ENCODE data around the gene C11orf97. TPM values are rescaled to one million over a fixed set of nuclear protein-coding genes. Genes with fewer than 3 reads are reported as not detected.

C11orf97 gene
- total RNA-seq, 1 experiment from 2014 or later, result not detected

- ChIA-PET POLR2A (no interaction called here), CTCF (interaction anchor here (1.3 to 2.1 kb wide), 2 partner anchors 9 to 36 kb away, joined by 3 to 9 read pairs; no protein-coding TSS in a partner anchor)
- DNase-seq (ENCODE audit: unreplicated experiment), result no peak
- TF ChIP-seq CTCF (IDR thresholded peaks at IDR 0.05; ENCODE audit: unreplicated experiment), result no peak
- intact Hi-C loops (cut with micrococcal nuclease), result no loop called here
- no TSS peak for BruUV-seq (replicated peaks)
- peaks cover 11% of the 10 kb centered on the region for H3K4me1 Mint-ChIP-seq (ENCODE audit: insufficient read depth, unreplicated experiment)
- no peak overlapping the region for H3K27ac Mint-ChIP-seq (ENCODE audit: low read depth, unreplicated experiment)
- H3K4me3 Mint-ChIP-seq (ENCODE audit: unreplicated experiment), result no peak overlapping the region
- no peaks in the 10 kb centered on the region for H3K36me3 Mint-ChIP-seq (ENCODE audit: insufficient read depth, unreplicated experiment)
- no peaks in the 10 kb centered on the region for H3K27me3 Mint-ChIP-seq (ENCODE audit: insufficient read depth, unreplicated experiment)
- H3K9me3 Mint-ChIP-seq (ENCODE audit: unreplicated experiment), result no peaks in the 10 kb centered on the region
Observed at GRCh38 chr11:94528551-94528950, 16.3 kb downstream of the C11orf97 start.

- DNase-seq (ENCODE audit: unreplicated experiment), result no peak
- no TSS peak for BruUV-seq (replicated peaks)
- Mint-ChIP-seq H3K27me3 (ENCODE audit: insufficient read depth, unreplicated experiment) (no peaks in the 10 kb centered on the region), H3K9me3 (ENCODE audit: unreplicated experiment) (no peaks in the 10 kb centered on the region), H3K36me3 (ENCODE audit: insufficient read depth, unreplicated experiment) (no peaks in the 10 kb centered on the region), H3K27ac (ENCODE audit: low read depth, unreplicated experiment) (no peak overlapping the region), H3K4me3 (ENCODE audit: unreplicated experiment) (no peak overlapping the region), H3K4me1 (ENCODE audit: insufficient read depth, unreplicated experiment) (peaks cover 24% of the 10 kb centered on the region)
- ChIA-PET POLR2A (interaction anchor here (0.7 kb wide), 1 partner anchor 346 kb away, joined by 3 read pairs; no protein-coding TSS in a partner anchor), CTCF (interaction anchor here (0.8 to 1.1 kb wide), 2 partner anchors 12 to 13 kb away, joined by 4 to 5 read pairs; no protein-coding TSS in a partner anchor)
- intact Hi-C loops (cut with micrococcal nuclease), result no loop called here
- no peak for TF ChIP-seq CTCF (IDR thresholded peaks at IDR 0.05; ENCODE audit: unreplicated experiment)
Observed at GRCh38 chr11:94532211-94532610, 19.9 kb downstream of the C11orf97 start.

GRCh38 chr11:94533206-94533605 lies 20.9 kb downstream of the C11orf97 start:
- ChIA-PET POLR2A (no interaction called here), CTCF (interaction anchor here (0.7 to 1.5 kb wide), 3 partner anchors 14 to 31 kb away, joined by 3 to 9 read pairs (median 4); no protein-coding TSS in a partner anchor)
- no peak overlapping the region for H3K4me3 Mint-ChIP-seq (ENCODE audit: unreplicated experiment)
- no peaks in the 10 kb centered on the region for H3K36me3 Mint-ChIP-seq (ENCODE audit: insufficient read depth, unreplicated experiment)
- no peak for TF ChIP-seq CTCF (IDR thresholded peaks at IDR 0.05; ENCODE audit: unreplicated experiment)
- H3K4me1 Mint-ChIP-seq (ENCODE audit: insufficient read depth, unreplicated experiment), result peaks cover 30% of the 10 kb centered on the region
- H3K9me3 Mint-ChIP-seq (ENCODE audit: unreplicated experiment), result no peaks in the 10 kb centered on the region
- no TSS peak for BruUV-seq (replicated peaks)
- DNase-seq (ENCODE audit: unreplicated experiment), result no peak
- intact Hi-C loops (cut with micrococcal nuclease), result no loop called here
- H3K27me3 Mint-ChIP-seq (ENCODE audit: insufficient read depth, unreplicated experiment), result no peaks in the 10 kb centered on the region
- H3K27ac Mint-ChIP-seq (ENCODE audit: low read depth, unreplicated experiment), result no peak overlapping the region

GRCh38 chr11:94533696-94534630 lies 21.7 kb downstream of the C11orf97 start:
- Mint-ChIP-seq H3K4me3 (ENCODE audit: unreplicated experiment) (no peak overlapping the region), H3K36me3 (ENCODE audit: insufficient read depth, unreplicated experiment) (no peaks in the 10 kb centered on the region), H3K27me3 (ENCODE audit: insufficient read depth, unreplicated experiment) (no peaks in the 10 kb centered on the region), H3K9me3 (ENCODE audit: unreplicated experiment) (no peaks in the 10 kb centered on the region), H3K4me1 (ENCODE audit: insufficient read depth, unreplicated experiment) (peaks cover 30% of the 10 kb centered on the region), H3K27ac (ENCODE audit: low read depth, unreplicated experiment) (no peak overlapping the region)
- POLR2A ChIA-PET, result no interaction called here
- CTCF ChIA-PET, result interaction anchor here (0.7 to 1.5 kb wide), 2 partner anchors 15 to 30 kb away, joined by 3 to 9 read pairs; no protein-coding TSS in a partner anchor
- BruUV-seq (replicated peaks), result no TSS peak
- TF ChIP-seq CTCF (IDR thresholded peaks at IDR 0.05; ENCODE audit: unreplicated experiment), result no peak
- no peak for DNase-seq (ENCODE audit: unreplicated experiment)
- intact Hi-C loops (cut with micrococcal nuclease), result no loop called here
